ENCODE data around the gene GCNT4. TPM values are rescaled to one million over a fixed set of nuclear protein-coding genes. Genes with fewer than 3 reads are reported as not detected.

The GCNT4 gene
- total and polyA plus RNA-seq, 2 of the 8 experiments (the other 6 are each of a cell fraction or from before 2014, with no cell fraction given), result 1.1 to 14.5 TPM

DNA sequence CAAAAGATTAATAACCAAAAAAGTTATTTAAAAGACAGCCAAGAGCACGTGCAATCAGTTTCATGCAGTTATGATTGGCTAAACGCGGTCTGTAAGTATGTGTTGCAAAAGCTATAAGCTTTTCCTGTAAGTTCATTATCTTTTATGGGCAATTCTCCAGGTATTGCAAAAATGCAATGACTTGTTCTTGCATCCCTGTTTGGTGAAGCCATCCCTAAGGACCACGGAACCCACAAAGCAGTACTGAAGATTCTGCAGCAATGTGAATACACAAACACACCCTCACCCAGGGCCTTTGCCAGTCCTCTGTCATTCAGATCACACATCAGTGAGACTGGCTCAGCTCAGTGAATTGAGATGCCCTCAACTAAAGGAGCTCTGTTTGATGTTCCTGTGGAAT is 11.4 kb downstream of the GCNT4 start:
- H3K18ac ChIP-seq (ENCODE audit: extremely low read depth, low read length), result no peak overlapping the region
- ChIA-PET CTCF (ENCODE audit: partially characterized antibody) (interaction anchor here (1.9 to 3.5 kb wide), 2 partner anchors 10 to 93 kb away, joined by 8 to 29 read pairs; partner anchors contain the start of gene GCNT4), POLR2A (ENCODE audit: partially characterized antibody) (no interaction called here)
- no peak overlapping the region for H2AK5ac ChIP-seq (ENCODE audit: low read depth, low read length)
- H3K79me2 ChIP-seq (ENCODE audit: control insufficient read depth in 1 of 2, insufficient read depth in 2 of 2, low read length in 2 of 2), result no peaks in the 10 kb centered on the region
- H3K23me2 ChIP-seq (ENCODE audit: low read depth, low read length), result no peaks in the 10 kb centered on the region
- H3K9me3 ChIP-seq (ENCODE audit: insufficient read depth in 2 of 2, low read depth in 1 of 2, low read length in 1 of 2), result no peaks in the 10 kb centered on the region
- no peak overlapping the region for H3K4me3 ChIP-seq (ENCODE audit: extremely low read depth in 1 of 4, insufficient read depth in 2 of 4, low read depth in 3 of 4, low read length in 4 of 4)
- no peak overlapping the region for H3K23ac ChIP-seq (ENCODE audit: insufficient read length)
- H2BK5ac ChIP-seq (ENCODE audit: low read depth, low read length), result no peak overlapping the region
- H3K4ac ChIP-seq (replicated peaks; ENCODE audit: insufficient read length, low read depth, low read length), result no peak overlapping the region
- DNase-seq (ENCODE audit: low read depth in 1 of 2, low spot score in 2 of 2), result no peak
- no peaks in the 10 kb centered on the region for H3K27me3 ChIP-seq (replicated peaks in 1 of 4; ENCODE audit: control insufficient read depth in 3 of 4, extremely low read depth in 1 of 4, insufficient read depth in 3 of 4, low read length in 3 of 4)
- H2BK20ac ChIP-seq (ENCODE audit: low read length), result no peak overlapping the region
- H2BK120ac ChIP-seq (replicated peaks; ENCODE audit: low read depth, low read length), result no peak overlapping the region
- H3K9ac ChIP-seq (replicated peaks in 1 of 4; ENCODE audit: extremely low read depth in 1 of 4, low read depth in 3 of 4, low read length in 3 of 4), result no peak overlapping the region
- TF ChIP-seq CHD2 (IDR thresholded peaks at IDR 0.05; ENCODE audit: low read length), result no peak
- peak in 1 of 2 experiments; percentile 32; a peak in 1 of 3 replicates for TF ChIP-seq POLR2A (IDR thresholded peaks at IDR 0.05; ENCODE audit: control extremely low read depth in 1 of 2, low read depth in 2 of 2, low read length in 2 of 2)
- no peaks in the 10 kb centered on the region for H4K20me1 ChIP-seq (replicated peaks in 1 of 2; ENCODE audit: control insufficient read depth in 1 of 2, insufficient read depth in 2 of 2, low read length in 2 of 2)
- H3K36me3 ChIP-seq (ENCODE audit: control insufficient read depth in 2 of 4, insufficient read depth in 4 of 4, low read length in 3 of 4), result peaks cover 0 to 9% (median 0%) of the 10 kb centered on the region in 4 experiments; a peak in 3 of 8 replicates
- H4K5ac ChIP-seq (ENCODE audit: insufficient read length, low read depth, low read length), result no peak overlapping the region
- peaks cover 0 to 3% (median 0%) of the 10 kb centered on the region in 4 experiments; a peak in 1 of 7 replicates for H3K4me1 ChIP-seq (replicated peaks in 1 of 4; ENCODE audit: control insufficient read depth in 3 of 4, insufficient read depth in 4 of 4, low read length in 3 of 4)
- H4K8ac ChIP-seq (ENCODE audit: extremely low read depth, insufficient read depth, low read length), result no peak overlapping the region
- H3K56ac ChIP-seq (replicated peaks; ENCODE audit: insufficient read length, low read depth, low read length), result no peak overlapping the region
- H3K79me1 ChIP-seq (ENCODE audit: low read depth, low read length), result no peaks in the 10 kb centered on the region; the same call in 1 of the 2 replicates
- H3K27ac ChIP-seq (ENCODE audit: low read depth, low read length), result no peak overlapping the region
- no peak overlapping the region for H2BK15ac ChIP-seq (ENCODE audit: low read length)
- FAIRE-seq, result no peak
- H3K4me2 ChIP-seq (ENCODE audit: insufficient read depth in 1 of 2, low read depth in 2 of 2, low read length in 2 of 2), result no peak overlapping the region
- 92% methylated on average over 4 of the region's 4 CpGs; no CpG with 5 or more reads in 1 of the 2 experiments for WGBS, 2 experiments (ENCODE audit: extremely low coverage in 1 of 2, insufficient coverage in 1 of 2, insufficient read length in 1 of 2, insufficient replicate concordance in 2 of 2, low coverage in 1 of 2, low lambda C conversion rate in 2 of 2, missing lambda C conversion rate in 1 of 2)
- H3K14ac ChIP-seq (ENCODE audit: insufficient read length), result no peak overlapping the region
- H4K91ac ChIP-seq (replicated peaks; ENCODE audit: insufficient read length, low read length), result no peak overlapping the region
- no peak overlapping the region for H2AFZ ChIP-seq (ENCODE audit: low read length)
- H2BK12ac ChIP-seq (ENCODE audit: low read depth, low read length), result no peak overlapping the region
